KMS-11 (cell line): Measurements from ENCODE around the gene ALOX15B.

ENCODE experiments used
- H2AFZ ChIP-seq: fragments of 200-600 bp; sonication (generic); 2 replicates; pipeline ENCODE4 v1.6.1; 2016; ENCODE audit warnings: antibody characterized with exemption, mixed run types, low read depth
- H3K27ac ChIP-seq: fragments of 200-600 bp; sonication (generic); 2 replicates; pipeline ENCODE4 v1.6.1; 2016; ENCODE audit warnings: mild to moderate bottlenecking, mixed run types
- H3K27me3 ChIP-seq: fragments of 200-600 bp; sonication (generic); 2 replicates; pipeline ENCODE4 v1.6.1; 2017; ENCODE audit warnings: mild to moderate bottlenecking, low read depth, mixed run types, moderate library complexity; ENCODE audit not compliant: insufficient read depth
- H3K36me3 ChIP-seq: fragments of 200-600 bp; sonication (generic); 2 replicates; pipeline ENCODE4 v1.6.1; 2017; ENCODE audit warnings: mild to moderate bottlenecking, mixed run types; ENCODE audit not compliant: insufficient read depth
- H3K4me1 ChIP-seq: fragments of 200-600 bp; sonication (generic); 2 replicates; pipeline ENCODE4 v1.6.1; 2016; ENCODE audit warnings: mild to moderate bottlenecking, low read depth, mixed run types; ENCODE audit not compliant: poor library complexity, severe bottlenecking
- H3K4me2 ChIP-seq: fragments of 200-600 bp; sonication (generic); 2 replicates; pipeline ENCODE4 v1.7.0; 2016; ENCODE audit warnings: mild to moderate bottlenecking, mixed run types
- H3K4me3 ChIP-seq: fragments of 200-600 bp; sonication (generic); IDR thresholded peaks from 2 replicates; pipeline ENCODE4 v1.6.1; 2017; ENCODE audit warnings: low read depth, low read length, mixed read lengths; ENCODE audit not compliant: insufficient read depth
- H3K79me2 ChIP-seq: fragments of 200-600 bp; sonication (generic); 2 replicates; pipeline ENCODE4 v1.6.1; 2016; ENCODE audit warnings: low read depth, mixed run types; ENCODE audit not compliant: insufficient read depth
- H3K9ac ChIP-seq: fragments of 200-600 bp; sonication (generic); 2 replicates; pipeline ENCODE4 v1.6.1; 2016; ENCODE audit warnings: mild to moderate bottlenecking, mixed run types
- H4K20me1 ChIP-seq: fragments of 200-600 bp; sonication (generic); 2 replicates; pipeline ENCODE4 v1.6.1; 2016; ENCODE audit warnings: mild to moderate bottlenecking, mixed run types; ENCODE audit not compliant: insufficient read depth
- CTCF ChIP-seq: fragments of 200-600 bp; sonication (generic); conservative IDR thresholded peaks from 2 replicates; pipeline ENCODE4 v1.6.1; 2017; ENCODE audit warnings: low read depth, mild to moderate bottlenecking, antibody characterized with exemption, low read length, moderate library complexity, mixed read lengths

The ALOX15B gene

DNA sequence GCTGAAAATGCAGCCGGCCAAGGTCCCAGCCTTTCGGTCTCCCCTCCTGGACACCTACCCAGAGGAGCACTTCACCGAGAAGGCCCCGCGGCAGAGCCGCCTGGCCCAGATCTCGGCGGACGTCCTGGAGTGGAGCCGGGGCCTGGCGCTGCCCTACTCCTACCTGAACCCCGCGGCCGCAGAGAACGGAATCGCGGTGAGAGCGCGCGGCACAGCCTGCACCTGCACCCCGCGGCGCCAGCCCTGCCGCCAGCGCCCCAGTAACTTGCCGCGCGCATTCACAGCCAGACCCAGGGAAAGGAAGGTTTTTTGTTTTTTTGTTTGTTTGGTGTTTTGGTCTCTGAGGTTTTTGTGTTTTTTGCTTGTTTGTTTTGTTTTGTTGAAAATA lies 33.5 kb downstream of the ALOX15B start:
- H3K36me3 ChIP-seq = no peaks in the 10 kb centered on the region
- no peaks in the 10 kb centered on the region for H3K4me1 ChIP-seq
- no peak overlapping the region for H2AFZ ChIP-seq
- H3K4me3 ChIP-seq = no peak overlapping the region
- H3K79me2 ChIP-seq = no peaks in the 10 kb centered on the region
- H3K9ac ChIP-seq = no peak overlapping the region
- H3K4me2 ChIP-seq = no peak overlapping the region
- no peaks in the 10 kb centered on the region for H4K20me1 ChIP-seq
- H3K27ac ChIP-seq = no peak overlapping the region
- H3K27me3 ChIP-seq = no peaks in the 10 kb centered on the region
- no peak for TF ChIP-seq CTCF

- Histone ChIP-seq H3K79me2 (no peaks in the 10 kb centered on the region), H3K9ac (no peak overlapping the region), H3K27me3 (no peaks in the 10 kb centered on the region), H3K4me2 (no peak overlapping the region), H3K4me3 (no peak overlapping the region), H3K36me3 (no peaks in the 10 kb centered on the region), H3K4me1 (no peaks in the 10 kb centered on the region), H2AFZ (no peak overlapping the region), H4K20me1 (no peaks in the 10 kb centered on the region), H3K27ac (no peak overlapping the region)
- no peak for TF ChIP-seq CTCF
These were observed 34.0 kb downstream of the ALOX15B start for GRCh38 chr17:8072729-8073461.

DNA sequence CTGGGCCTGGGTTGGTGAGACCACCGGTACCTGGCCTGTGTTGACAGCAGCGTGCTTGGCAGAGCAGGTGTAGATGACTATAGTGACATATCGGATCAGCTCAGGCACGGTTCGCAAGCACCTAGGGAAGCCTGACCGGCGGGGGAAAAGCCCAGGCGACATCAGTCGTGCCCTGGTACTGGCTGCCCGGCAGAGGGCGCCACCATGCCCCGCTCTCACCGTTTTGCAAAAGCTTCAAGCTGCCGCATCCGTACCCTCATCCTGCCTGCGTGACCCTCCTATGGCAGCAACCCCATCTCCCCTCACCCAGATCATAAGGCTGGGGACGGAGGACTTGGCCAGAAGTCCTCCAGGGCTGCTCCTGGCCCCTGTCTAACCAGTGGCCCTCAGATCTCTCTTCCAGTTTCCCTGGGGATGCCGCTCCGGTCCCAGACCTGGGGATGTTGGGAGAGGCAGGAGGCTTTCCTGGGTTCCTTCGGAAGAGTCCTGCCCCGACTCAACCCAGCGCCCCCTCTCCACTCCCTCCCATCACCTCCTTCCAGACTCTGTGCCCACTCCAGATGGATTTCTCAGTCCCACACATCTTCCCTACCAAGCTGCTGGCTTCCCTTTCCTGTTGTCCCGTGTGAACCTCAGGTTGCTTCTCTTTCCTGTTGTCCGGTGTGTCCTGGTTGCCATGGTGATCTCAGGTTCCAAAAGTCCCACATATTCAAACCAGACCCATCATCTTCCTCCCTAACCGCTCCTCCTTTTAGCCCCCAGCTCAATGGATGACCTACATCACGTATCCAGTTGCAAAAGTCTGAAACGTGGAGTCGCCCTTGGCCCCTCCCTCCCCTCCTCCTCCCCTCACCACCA lies 35.0 kb downstream of the ALOX15B start:
- Histone ChIP-seq H3K27me3 (no peaks in the 10 kb centered on the region), H3K4me3 (no peak overlapping the region)

DNA sequence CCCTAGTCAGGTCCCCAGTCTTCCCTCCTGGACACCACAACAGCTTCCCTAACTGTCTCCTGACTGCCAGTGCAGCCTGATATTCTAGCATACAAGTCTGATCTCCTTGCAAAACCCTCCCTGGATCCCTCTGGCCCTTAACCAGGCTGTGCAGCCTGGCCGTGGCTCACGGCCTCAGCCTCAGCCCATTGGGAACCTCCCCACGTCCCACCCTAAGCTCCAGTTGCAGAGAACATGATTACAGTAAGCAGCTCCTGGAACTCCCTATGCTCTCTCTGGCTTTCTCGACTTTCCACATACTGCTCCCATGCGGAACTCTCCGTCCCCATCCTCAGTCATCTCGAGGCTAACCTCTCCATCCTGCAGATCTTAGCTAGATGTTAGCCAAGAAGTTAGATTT lies 35.7 kb downstream of the ALOX15B start:
- H2AFZ ChIP-seq = no peak overlapping the region
- H3K27ac ChIP-seq = no peak overlapping the region

More for the DNA sequence above, 35.0 kb downstream of the ALOX15B start:
- TF ChIP-seq CTCF = peak; percentile 57
- Histone ChIP-seq H3K27ac (no peak overlapping the region), H3K4me1 (no peaks in the 10 kb centered on the region), H4K20me1 (no peaks in the 10 kb centered on the region), H3K9ac (no peak overlapping the region), H3K4me2 (no peak overlapping the region), H3K79me2 (no peaks in the 10 kb centered on the region), H3K36me3 (no peaks in the 10 kb centered on the region), H2AFZ (no peak overlapping the region)

More for the DNA sequence above, 35.7 kb downstream of the ALOX15B start:
- H3K36me3 ChIP-seq = no peaks in the 10 kb centered on the region
- no peak overlapping the region for H3K4me2 ChIP-seq
- no peaks in the 10 kb centered on the region for H3K4me1 ChIP-seq
- no peak for TF ChIP-seq CTCF
- H3K27me3 ChIP-seq = no peaks in the 10 kb centered on the region
- H4K20me1 ChIP-seq = no peaks in the 10 kb centered on the region
- no peak overlapping the region for H3K4me3 ChIP-seq
- H3K9ac ChIP-seq = no peak overlapping the region
- H3K79me2 ChIP-seq = no peaks in the 10 kb centered on the region
